Fibroblast of skin of right biceps (primary cell): ENCODE results near the gene MVK.

Source experiments
- DNase-seq: peaks from one replicate; pipeline ENCODE4 v3.0.0-alpha.2; 2013

The MVK gene

GRCh38 chr12:109573029-109573913 is at the start of gene MVK, which contains the start of gene MMAB:
Gene MVK, plus strand, starts transcription at chr12:109573794. Its CDS starts 1,029 bp downstream, at chr12:109574823.
Gene MMAB, minus strand, starts transcription at chr12:109573504. Its CDS starts 24 bp downstream, at chr12:109573480.
- DNase-seq = peak; percentile 99

GRCh38 chr12:109524466-109525278 is 48.9 kb upstream of the MVK start:
- no peak for DNase-seq

DNA sequence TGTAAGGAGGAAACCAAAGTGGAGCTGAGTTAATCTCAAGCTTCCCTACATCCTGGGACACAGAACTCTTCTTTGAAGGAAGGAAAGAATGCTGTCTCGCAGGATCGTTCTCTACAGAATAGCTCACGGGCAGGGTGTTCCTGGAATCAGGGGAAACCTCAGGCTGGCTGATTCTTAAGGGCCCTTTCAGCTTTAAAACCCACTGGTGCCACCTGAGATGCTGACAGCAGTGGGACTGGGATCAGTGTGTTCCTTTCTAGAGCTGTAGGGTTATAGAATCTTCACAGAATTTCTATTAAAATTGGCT is 48.4 kb upstream of the MVK start:
- DNase-seq = no peak

GRCh38 chr12:109527489-109528123 is 46.0 kb upstream of the MVK start:
- DNase-seq = no peak

GRCh38 chr12:109529691-109530640 is 43.6 kb upstream of the MVK start:
- no peak for DNase-seq

DNA sequence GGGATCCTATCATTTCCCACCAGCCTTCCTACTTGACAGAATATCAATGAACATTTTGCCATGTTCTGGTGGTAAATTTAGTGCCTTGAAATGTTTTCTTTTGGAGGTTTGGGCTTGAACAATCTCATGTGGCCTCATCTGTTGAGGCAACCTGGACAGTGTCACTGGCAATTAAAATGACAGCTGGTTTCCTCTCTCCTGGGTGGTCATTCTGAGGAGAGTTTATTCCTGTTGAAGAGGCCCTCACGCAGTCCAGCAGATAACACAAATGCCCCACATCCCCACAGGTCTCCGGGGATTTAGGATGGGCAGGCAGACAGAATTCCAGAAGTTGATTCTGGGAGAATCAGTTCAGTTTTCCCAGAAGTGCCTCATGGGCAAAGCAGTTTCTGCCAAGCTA is 42.2 kb upstream of the MVK start:
- no peak for DNase-seq

GRCh38 chr12:109532721-109533486 is 40.7 kb upstream of the MVK start:
- no peak for DNase-seq

DNA sequence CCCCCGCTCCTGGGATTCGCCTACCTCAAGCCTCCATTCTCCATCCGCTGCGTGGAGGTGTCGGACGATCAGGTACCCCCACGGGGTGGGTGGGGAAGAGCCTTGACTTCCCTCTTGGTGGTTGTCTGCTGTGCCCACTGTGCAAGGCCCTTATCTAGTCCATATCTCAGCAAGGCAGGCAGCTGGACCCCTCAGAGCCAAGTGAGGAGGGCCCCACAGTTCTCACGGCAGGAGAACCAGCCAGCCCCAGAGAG is 40.2 kb upstream of the MVK start:
- no peak for DNase-seq

DNA sequence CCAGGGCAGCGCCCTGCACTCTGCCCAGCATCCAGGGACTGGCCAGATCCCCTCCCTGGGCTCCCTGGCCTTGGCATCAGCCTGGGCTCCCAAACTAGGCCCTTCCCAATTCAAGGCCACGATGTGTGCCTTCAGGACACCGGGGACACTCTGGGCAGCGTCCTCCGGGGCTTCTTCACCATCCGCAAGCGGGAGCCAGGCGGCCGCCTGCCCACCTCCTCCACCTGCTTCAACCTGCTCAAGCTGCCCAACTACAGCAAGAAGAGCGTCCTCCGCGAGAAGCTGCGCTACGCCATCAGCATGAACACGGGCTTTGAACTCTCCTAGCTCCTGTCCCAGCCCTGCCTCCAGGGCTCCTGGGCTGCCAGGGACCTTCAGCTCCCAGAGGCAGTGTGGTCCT is 39.1 kb upstream of the MVK start:
- DNase-seq = no peak

DNA sequence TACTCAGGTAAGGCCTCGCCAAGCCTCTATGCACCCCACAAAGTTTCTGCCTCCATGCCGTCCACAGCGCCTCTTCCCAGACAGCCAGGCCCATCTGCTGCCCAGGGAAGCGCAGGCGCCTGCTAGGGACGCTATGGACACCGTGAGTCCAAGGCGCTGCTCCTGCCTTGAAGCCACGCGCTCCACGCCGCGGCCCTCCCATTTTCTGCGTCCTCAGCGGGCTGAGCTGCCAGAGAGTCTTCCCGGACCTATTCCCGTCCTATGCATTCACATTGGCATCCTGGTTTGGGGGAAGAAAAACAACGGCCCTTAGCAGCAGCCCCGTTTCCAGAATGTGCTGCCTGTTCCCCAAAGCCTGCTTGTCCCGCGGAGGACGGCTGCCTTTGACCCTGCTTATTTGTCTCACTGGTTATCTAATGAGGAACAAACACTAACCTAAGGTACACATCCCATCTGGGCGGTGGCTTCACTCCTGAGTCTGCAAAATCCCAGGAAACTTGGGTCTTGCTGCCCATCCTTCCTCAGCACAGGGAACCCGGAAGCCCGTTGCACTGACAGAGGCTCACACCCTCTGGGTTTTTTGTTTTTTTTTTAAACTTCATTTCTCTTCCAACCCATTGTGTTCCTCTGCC is 38.2 kb upstream of the MVK start:
- DNase-seq = no peak

GRCh38 chr12:109535863-109536250 is 37.7 kb upstream of the MVK start:
- no peak for DNase-seq

GRCh38 chr12:109537136-109537535 is 36.5 kb upstream of the MVK start:
- no peak for DNase-seq

GRCh38 chr12:109538191-109538863 is 35.3 kb upstream of the MVK start:
- no peak for DNase-seq

DNA sequence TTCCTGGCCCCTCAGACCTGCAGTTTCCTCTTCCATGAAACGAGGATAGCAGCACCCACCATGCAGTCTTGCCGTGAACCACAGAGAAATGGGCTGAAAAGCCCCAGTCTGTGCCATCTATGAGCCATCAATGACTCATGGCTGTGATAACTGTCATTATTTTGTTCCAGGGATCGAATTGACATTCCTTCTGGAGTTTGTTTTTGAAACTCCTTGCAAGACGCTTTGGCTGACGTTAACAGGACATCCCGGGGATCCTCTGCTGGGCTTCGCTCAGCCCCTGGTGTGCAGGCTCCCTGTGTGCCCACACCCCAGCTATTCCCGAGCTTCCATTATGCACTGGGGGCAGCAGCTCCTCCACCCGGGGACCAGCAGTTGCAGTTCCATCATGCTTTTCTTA is 34.1 kb upstream of the MVK start:
- DNase-seq = peak; percentile 79

GRCh38 chr12:109540526-109541412 is 32.8 kb upstream of the MVK start:
- no peak for DNase-seq

DNA sequence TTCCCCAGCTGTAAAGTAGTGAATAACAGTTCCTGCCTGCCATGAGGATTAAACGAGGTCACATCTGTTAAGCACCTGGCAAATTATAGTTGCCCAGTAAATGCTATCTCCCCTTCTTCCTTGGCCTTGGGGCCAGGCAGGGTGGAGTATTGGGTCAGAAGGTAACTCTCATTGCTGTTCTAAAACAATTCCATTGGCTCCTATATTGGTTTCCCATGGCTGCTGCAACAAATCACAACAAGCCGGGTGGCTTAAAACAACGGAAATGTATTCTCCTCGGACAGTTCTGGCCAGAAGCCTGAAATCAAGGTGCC is 32.2 kb upstream of the MVK start:
- DNase-seq = peak; percentile 8

GRCh38 chr12:109542014-109542413 is 31.6 kb upstream of the MVK start:
- peak; percentile 82 for DNase-seq

GRCh38 chr12:109542876-109543275 is 30.7 kb upstream of the MVK start:
- DNase-seq = no peak

DNA sequence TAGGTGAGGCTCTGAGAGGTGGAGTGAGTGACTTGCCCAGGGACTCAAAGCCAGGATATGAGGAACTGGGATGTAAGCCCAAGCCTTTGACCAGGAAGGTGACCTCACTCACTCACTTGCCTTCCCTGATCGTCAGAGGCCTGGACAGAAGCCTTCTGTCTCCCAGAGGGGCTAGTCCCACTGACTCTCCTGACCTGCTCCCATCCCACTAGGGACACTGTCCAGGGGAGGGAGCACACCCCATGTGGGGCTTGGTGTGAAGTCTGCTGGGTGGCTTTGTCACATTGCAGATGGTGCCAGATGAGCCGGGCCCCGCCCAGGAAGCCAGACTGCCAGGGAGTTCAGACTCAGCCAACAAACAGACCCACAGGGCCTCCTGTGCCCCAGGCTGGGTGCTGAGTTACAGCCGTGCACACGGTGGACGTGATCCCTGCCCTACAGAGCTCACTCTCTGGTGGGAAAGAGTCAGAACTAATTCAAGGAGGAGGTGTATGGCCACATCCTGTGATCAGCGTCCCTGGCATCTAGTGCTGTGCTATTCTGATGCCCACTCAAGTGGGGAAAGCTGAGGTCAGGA is 28.6 kb upstream of the MVK start:
- DNase-seq = no peak

DNA sequence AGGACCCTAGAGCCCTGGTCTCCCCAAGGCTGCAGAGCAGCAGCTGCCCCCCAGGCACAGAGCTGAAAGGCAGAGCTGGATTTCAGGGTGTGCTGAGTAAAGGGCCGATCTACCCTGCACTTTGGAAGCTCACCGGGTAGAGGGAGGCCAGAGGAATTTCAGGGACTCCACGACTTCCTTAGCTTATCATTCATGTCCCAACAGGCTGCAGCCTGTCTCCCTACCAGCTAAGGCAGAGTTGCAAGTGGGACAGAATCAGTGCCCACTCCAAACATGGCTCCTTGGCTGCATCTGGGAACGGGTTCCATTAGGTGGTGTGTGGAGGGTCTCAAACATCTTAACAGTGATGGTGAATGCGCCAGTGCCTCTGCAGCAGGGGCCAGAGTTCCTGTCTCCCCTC is 27.8 kb upstream of the MVK start:
- no peak for DNase-seq
